Natural killer cell (primary cell): Measurements from ENCODE around the gene NR3C2. TPM values are rescaled to one million over a fixed set of nuclear protein-coding genes. Genes with fewer than 3 reads are reported as not detected.

Experiments used
- ATAC-seq, 3 donors: fragments of 150-1000 bp in 2 of 3; fragments of 200-7000 bp in 1 of 3; cut with Tn5 transposase; 1 replicate in 1 of 3; 2 replicates in 2 of 3; pipeline ENCODE4 v1.10.0; 2021; ENCODE audit warnings: mild to moderate bottlenecking in 2 of 3, moderate library complexity in 2 of 3
- DNase-seq, 2 donors: peaks; one replicate each; pipeline versions ENCODE4 v3.0.0 to v3.0.0-alpha.2; 2013 to 2021; ENCODE audit warnings: mixed read lengths in 1 of 2
- H3K27ac ChIP-seq: one replicate; pipeline ENCODE4 v1.5.1; 2013; ENCODE audit warnings: mild to moderate bottlenecking, low read length
- H3K27me3 ChIP-seq: one replicate; pipeline ENCODE4 v1.6.1; 2013; ENCODE audit warnings: low read length; ENCODE audit not compliant: control insufficient read depth, insufficient read depth
- H3K36me3 ChIP-seq: one replicate; pipeline ENCODE4 v1.6.1; 2013; ENCODE audit warnings: low read length; ENCODE audit not compliant: control insufficient read depth, insufficient read depth
- H3K4me1 ChIP-seq: one replicate; pipeline ENCODE4 v1.6.1; 2013; ENCODE audit warnings: low read length; ENCODE audit not compliant: control insufficient read depth, insufficient read depth
- H3K4me3 ChIP-seq: one replicate; pipeline ENCODE4 v1.5.1; 2013; ENCODE audit warnings: low read length
- H3K9me3 ChIP-seq: one replicate; pipeline ENCODE4 v1.6.1; 2013; ENCODE audit warnings: low read length; ENCODE audit not compliant: control insufficient read depth, insufficient read depth
- H3K27ac Mint-ChIP-seq, 2 donors: one replicate each; pipeline ENCODE4 v1.8.0; 2022; ENCODE audit warnings: mild to moderate bottlenecking in 2 of 2, mixed read lengths in 2 of 2, moderate library complexity in 1 of 2
- H3K27me3 Mint-ChIP-seq, 2 donors: one replicate each; pipeline ENCODE4 v1.8.0; 2022; ENCODE audit warnings: low read depth in 2 of 2, mixed read lengths in 2 of 2
- H3K36me3 Mint-ChIP-seq: one replicate; pipeline ENCODE4 v1.8.0; 2022; ENCODE audit warnings: mixed read lengths
- H3K4me1 Mint-ChIP-seq, 2 donors: one replicate each; pipeline ENCODE4 v1.8.0; 2022; ENCODE audit warnings: mixed read lengths in 2 of 2
- H3K4me3 Mint-ChIP-seq: one replicate; pipeline ENCODE4 v1.8.0; 2022; ENCODE audit warnings: mild to moderate bottlenecking, moderate library complexity, mixed read lengths
- H3K9me3 Mint-ChIP-seq, 2 donors: one replicate each; pipeline ENCODE4 v1.8.0; 2022; ENCODE audit warnings: mixed read lengths in 2 of 2
- CTCF ChIP-seq: fragments of 200-600 bp; IDR thresholded peaks from one replicate; pipeline ENCODE4 v1.8.0; 2022; ENCODE audit warnings: antibody characterized with exemption
- WGBS: methylation state at CpG from one replicate; pipeline ENCODE4 v1.1.7; 2013; ENCODE audit warnings: missing lambda C conversion rate; ENCODE audit not compliant: insufficient coverage; 5-methylcytosine and 5-hydroxymethylcytosine counted together
- intact Hi-C: fragments of 100-400 bp; cut with micrococcal nuclease; formaldehyde crosslinking; loops from one replicate; pipeline ENCODE4 v1.14.2; 2022
- total RNA-seq, 4 donors: library from RNA; stranded (reverse); fragments of 120-200 nt in 1 of 4; gene quantifications; one replicate each; pipeline versions ENCODE4 v1.2.3 to v1.2.4, GENCODE V29; 2013 to 2022

The NR3C2 gene
- total RNA-seq, 3 donors from 2014 or later (not counting 1 experiment from before 2014, with no cell fraction given) = 4.2 to 8.6 (median 6.3) TPM

- peaks cover 0 to 3% of the 10 kb centered on the region in 2 donors for H3K9me3 Mint-ChIP-seq
- H3K4me3 Mint-ChIP-seq = no peak overlapping the region
Measured at GRCh38 chr4:148270630-148271029, 171.6 kb downstream of the NR3C2 start.

GRCh38 chr4:148268835-148269234 is 173.4 kb downstream of the NR3C2 start:
- Histone ChIP-seq H3K9me3 (no peaks in the 10 kb centered on the region), H3K36me3 (no peaks in the 10 kb centered on the region), H3K27me3 (no peaks in the 10 kb centered on the region), H3K4me1 (no peaks in the 10 kb centered on the region), H3K27ac (no peak overlapping the region), H3K4me3 (no peak overlapping the region)
- WGBS = 89% methylated on average over 3 of the region's 3 CpGs
- Mint-ChIP-seq H3K36me3 (no peaks in the 10 kb centered on the region), H3K4me1 (no peaks in the 10 kb centered on the region), H3K27me3 (peaks cover 9 to 14% of the 10 kb centered on the region in 2 donors), H3K4me3 (no peak overlapping the region), H3K9me3 (peaks cover 0 to 1% of the 10 kb centered on the region in 2 donors), H3K27ac (no peak overlapping the region)
- intact Hi-C loops = no loop called here
- no peak for TF ChIP-seq CTCF
- ATAC-seq (no peak), DNase-seq (no peak)

More at GRCh38 chr4:148270630-148271029, 171.6 kb downstream of the NR3C2 start:
- Mint-ChIP-seq H3K27ac (no peak overlapping the region), H3K36me3 (no peaks in the 10 kb centered on the region), H3K27me3 (peaks cover 9 to 17% of the 10 kb centered on the region in 2 donors), H3K4me1 (no peaks in the 10 kb centered on the region)
- 5% methylated on average over 1 of the region's 1 CpG for WGBS
- Histone ChIP-seq H3K27me3 (no peaks in the 10 kb centered on the region), H3K27ac (no peak overlapping the region), H3K9me3 (no peaks in the 10 kb centered on the region), H3K4me3 (no peak overlapping the region), H3K36me3 (no peaks in the 10 kb centered on the region), H3K4me1 (no peaks in the 10 kb centered on the region)
- intact Hi-C loops = no loop called here
- DNase-seq = no peak
- ATAC-seq = no peak
- TF ChIP-seq CTCF = no peak

- H3K27me3 ChIP-seq = no peaks in the 10 kb centered on the region
- WGBS = 100% methylated on average over 1 of the region's 2 CpGs
- no peaks in the 10 kb centered on the region for H3K4me1 ChIP-seq
- H3K4me1 Mint-ChIP-seq = no peaks in the 10 kb centered on the region
- H3K27ac Mint-ChIP-seq = no peak overlapping the region
- H3K9me3 Mint-ChIP-seq = no peaks in the 10 kb centered on the region
- H3K4me3 ChIP-seq = no peak overlapping the region
- ATAC-seq (no peak), DNase-seq (no peak)
- no peak overlapping the region for H3K4me3 Mint-ChIP-seq
- H3K9me3 ChIP-seq = no peaks in the 10 kb centered on the region
- H3K36me3 ChIP-seq = no peaks in the 10 kb centered on the region
- no peak for TF ChIP-seq CTCF
- H3K36me3 Mint-ChIP-seq = no peaks in the 10 kb centered on the region
- no peak overlapping the region for H3K27ac ChIP-seq
- peaks cover 9 to 11% of the 10 kb centered on the region in 2 donors for H3K27me3 Mint-ChIP-seq
- intact Hi-C loops = no loop called here
Measured at GRCh38 chr4:148266921-148267320, 175.3 kb downstream of the NR3C2 start.

GRCh38 chr4:148266240-148266639 is 176.0 kb downstream of the NR3C2 start:
- DNase-seq (no peak), ATAC-seq (no peak)
- Mint-ChIP-seq H3K27ac (no peak overlapping the region), H3K4me3 (no peak overlapping the region), H3K36me3 (no peaks in the 10 kb centered on the region), H3K9me3 (no peaks in the 10 kb centered on the region), H3K4me1 (no peaks in the 10 kb centered on the region), H3K27me3 (peaks cover 9 to 11% of the 10 kb centered on the region in 2 donors)
- Histone ChIP-seq H3K27ac (no peak overlapping the region), H3K9me3 (no peaks in the 10 kb centered on the region), H3K4me3 (no peak overlapping the region), H3K27me3 (no peaks in the 10 kb centered on the region), H3K4me1 (no peaks in the 10 kb centered on the region), H3K36me3 (no peaks in the 10 kb centered on the region)
- 96% methylated on average over 7 of the region's 7 CpGs for WGBS
- intact Hi-C loops = no loop called here
- no peak for TF ChIP-seq CTCF
